NCI-H2227 (cell line): ENCODE measurements around the gene WNT3.
"Not testable (repeated sequence)": the region's sequence is repeated elsewhere in the genome, so short reads cannot be mapped to it uniquely, and the experiment has no call there.

Source experiments
- DNase-seq: peaks from one replicate; lab custom pipeline; 2025; ENCODE audit not compliant: unreplicated experiment; lab: John Stamatoyannopoulos, UW

WNT3 gene

DNA sequence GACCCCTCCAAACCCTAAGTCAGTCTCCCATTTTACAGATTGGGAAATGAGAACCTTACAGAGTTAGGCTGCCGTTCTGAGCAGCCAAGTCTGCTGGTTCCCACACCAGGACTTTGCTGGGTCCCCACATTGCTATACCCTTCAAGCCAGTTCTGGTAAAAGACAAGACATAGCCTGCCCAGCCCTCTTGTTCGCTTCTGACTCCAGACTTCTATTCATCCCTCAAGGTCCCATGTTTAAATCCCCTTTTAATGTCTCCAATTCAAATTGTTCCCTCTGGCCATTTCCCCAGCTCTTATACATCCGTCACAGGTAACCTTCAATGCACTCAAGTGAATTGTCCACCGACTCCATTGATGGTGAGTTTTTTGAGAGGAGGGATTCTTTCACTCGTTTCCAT is 30.2 kb downstream of the WNT3 start:
- DNase-seq, result no peak

DNA sequence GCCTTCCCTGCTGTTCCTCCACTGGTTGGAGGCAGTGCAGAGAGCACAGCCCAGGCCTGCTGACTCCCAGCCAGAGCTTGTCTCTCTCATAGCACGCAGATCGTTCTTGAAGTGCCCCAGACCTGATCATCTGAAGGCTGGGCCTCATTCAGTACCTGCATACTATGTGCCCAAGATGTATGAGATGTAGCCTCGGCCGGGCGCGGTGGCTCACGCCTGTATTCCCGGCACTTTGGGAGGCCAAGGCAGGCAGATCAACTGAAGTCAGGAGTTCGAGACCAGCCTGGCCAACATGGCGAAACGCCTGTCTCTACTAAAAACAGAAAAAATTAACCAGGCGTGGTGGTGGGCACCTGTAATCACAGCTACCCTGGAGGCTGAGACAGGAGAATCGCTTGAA is 31.0 kb downstream of the WNT3 start:
- no peak for DNase-seq

DNA sequence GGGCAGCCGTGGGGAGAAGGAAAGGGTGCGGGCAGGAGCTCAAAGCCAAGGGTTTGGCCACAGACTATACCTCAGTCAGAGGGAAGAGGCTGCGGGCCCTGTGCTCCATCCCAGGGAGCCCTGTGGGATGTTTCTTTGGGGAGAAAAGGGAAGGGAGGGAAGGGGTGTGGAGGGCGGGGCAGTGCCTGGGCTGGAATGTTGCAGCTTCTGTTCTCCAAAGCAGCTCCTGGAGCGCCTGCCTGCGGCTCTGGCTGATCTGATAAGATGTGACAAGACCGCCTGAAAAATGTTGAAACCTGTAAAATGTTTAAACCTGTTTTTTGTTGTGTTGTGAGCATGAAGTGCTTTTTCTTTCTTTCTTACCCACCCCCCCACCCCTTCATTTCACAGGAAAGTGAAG is 32.8 kb downstream of the WNT3 start:
- no peak for DNase-seq

DNA sequence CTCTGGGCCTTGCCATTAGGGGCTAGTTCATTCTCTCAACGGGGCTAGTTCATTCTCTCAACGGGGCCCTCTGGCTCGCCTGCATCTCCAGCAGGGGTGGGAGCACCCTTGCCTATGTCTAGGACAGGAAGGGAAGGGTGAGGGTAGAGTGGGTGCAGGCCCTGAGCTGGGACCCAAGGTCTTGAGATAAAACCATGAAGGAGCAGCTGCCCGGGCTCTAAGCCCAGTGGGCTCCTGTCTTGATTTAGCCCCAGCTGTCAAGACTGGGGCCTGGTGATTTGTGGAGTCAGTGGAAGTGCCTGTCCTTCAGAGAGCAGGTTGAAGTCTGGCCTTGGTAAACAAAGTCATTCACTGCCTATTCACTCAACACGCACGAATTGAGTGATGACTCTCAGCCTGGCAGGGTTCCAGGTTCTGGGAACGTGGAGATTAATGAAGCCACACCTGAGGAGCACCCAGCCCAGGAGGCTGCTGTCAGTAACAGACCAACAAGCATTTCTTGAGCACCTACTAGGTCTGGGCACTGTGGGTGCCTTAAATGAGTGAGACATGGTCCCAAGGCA is 35.4 kb downstream of the WNT3 start:
- no peak for DNase-seq

DNA sequence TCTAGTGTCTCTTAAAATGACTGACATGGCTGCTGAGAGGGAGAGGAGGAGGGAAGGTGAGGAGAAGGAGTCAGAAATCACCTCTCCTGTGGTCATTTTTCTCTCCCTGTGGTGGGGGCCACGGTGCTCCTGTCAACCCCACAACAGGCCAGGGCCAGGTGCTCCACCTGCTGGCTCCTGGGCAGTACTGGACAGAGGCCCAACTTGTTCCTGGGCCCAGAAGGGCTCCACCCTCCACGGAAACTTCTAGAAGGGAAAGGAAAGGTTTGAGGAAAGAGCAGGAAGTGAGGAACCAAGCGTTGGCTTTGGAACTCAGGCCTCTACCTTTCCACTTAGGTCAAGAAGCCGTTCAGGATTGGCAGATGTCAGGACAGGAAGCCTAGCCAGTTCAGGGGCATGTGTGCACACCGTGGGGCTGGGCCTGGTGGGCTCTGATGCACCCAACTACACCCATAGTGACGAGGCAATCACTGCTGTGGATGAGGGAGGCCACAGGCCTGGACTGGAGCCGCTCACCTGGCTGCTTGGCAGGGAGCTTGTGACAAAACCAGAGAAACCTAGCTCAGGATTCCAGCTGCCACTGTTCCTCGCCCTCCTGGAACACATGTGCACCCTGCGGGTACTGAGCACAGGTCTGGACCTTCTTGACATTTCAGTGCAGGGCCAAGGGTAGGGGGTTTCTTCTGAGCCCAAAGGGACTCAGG is 36.1 kb downstream of the WNT3 start:
- DNase-seq, result peak; percentile 38

DNA sequence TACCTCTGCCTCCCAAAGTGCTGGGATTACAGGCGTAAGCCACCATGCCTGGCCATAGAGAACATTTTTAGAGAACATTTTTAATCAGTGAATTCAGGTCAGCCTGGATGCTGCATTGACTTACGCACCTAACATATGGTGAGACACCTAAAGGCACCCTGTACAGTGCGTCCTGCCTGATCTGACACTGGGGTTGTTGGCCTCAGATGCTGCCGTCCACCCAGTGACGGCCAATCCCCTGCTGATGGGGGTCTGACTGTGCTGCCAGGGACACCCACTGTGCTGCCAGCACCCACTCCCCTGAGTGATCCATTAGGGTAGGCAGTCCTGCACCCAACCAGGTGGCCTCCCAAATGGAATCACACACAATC is 38.5 kb downstream of the WNT3 start:
- no peak for DNase-seq

DNA sequence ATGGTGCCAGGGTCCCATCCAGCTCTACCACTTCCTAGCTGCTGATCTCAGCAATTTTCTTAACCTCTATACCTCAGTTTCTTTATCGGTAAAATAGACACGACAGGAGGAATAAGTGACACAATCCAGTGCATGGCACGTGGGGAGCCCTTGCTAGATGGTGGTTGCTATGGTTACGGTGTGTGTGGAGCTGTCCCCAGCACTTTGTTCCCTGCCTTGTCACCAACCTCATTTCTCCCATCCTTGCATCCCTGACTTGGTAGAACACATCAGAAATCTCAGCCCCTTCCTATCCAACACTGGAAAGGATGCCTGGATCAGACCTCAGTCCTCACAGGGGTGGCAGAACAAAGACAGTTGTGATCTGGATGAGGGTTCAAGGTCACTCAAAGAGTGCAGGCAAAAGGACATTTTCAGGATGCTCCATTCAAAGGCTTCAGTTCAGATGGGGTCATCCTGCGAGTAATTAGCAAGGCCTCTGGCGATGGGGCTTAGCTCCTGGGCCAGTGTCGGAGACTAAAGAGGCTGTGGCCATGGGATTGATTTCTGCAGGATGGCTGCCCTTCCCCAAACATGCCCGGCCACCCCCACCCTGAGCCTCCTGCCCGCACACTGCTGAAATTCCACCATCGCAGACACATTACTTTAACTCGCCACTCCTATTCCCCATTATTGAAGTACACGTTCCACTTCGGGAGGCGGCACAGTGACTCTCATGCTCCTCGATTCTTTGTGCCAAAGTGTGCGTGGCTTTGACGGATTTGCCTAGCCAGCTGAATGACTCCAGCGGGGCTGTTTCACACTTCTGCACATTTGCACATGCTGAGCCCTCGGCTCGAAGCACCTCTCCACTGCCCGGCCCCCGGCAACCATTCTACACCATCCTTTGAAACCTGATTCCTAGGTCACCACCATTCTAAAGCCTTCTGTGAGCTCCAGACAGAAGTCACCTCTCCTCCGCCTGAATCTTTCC is 40.3 kb downstream of the WNT3 start:
- DNase-seq, result peak; percentile 46

DNA sequence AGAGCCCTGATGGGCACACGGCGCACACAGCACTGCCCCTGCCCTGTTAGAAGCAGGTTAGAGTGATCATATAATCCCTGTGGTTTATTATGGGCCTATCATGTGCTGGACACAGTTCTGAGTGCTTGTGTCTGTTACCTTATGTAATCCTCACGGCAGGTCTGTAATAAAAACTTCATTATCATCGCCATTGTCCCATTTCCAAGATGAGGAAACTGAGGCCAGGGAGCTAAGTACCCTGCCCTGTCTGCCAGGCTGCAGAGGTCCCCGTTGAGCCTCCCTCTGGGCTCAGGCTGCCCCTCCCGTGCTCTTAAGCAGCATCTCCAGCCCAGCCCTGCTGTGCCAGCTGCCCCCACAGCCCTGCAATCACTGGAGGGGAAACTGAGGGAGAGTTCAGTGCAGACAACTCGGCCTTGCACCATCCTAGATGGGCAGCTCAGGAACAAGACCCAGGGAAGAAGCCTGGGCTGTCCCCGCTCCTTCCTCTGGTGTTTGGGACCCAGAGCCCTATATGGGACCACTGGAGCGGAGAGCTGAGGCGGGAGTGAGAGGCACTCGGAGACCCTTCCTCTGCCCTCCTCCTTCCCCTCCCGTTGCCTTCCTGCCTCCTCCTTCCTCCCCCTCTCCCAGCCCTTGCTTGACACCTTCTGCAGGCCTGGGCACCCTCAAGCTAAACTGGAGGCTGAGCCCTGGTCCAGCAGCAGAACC is 42.0 kb downstream of the WNT3 start:
- no peak for DNase-seq

DNA sequence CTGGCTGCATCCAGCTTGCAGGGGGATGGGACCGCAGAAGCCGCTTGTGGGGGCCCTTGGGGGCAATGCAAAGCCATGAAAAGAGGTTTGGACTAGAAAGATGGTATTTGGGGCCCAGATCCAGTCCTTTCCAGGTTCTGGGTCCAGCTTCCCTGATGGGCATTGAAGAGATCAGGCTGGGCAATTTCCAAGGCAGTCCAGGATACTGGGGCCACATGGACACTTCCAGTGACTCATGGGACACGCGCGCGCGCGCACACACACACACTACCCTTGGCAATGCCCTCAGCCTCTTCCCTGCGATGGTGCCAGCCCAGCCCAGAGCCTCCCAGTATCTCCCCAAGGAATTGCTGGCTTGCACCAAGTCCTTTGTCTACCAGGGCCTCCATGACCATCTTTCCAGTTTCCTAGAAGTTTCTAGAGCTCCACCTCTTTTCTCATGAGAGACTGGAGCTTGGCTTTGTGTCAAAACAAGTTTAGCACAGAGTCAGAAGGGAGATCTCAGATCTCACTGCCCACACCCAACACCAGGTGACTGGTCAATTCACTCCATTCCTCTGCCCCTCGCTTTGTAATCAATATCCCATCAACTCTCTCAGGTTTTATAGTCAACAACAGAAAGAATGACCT is 44.3 kb downstream of the WNT3 start:
- DNase-seq, result no peak

DNA sequence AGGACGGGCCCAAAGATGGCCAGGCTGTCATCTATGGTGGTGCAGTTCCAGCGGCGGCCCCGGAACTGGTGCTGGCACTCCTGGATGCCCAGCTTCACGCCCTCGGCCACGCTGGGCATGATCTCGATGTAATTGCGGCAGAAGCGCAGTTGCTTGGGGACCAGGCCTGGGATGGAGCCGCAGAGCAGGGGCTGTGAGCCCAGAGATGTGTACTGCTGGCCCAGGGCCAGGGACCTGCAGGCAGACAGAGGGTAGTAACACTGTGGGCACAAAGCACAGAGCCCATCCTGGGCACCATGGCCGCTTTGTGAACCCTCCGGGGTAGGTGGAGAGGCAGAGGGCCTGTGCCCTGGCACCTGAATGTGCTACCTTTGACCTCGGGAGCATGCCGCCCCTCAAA is 44.8 kb downstream of the WNT3 start:
- DNase-seq, result no peak

DNA sequence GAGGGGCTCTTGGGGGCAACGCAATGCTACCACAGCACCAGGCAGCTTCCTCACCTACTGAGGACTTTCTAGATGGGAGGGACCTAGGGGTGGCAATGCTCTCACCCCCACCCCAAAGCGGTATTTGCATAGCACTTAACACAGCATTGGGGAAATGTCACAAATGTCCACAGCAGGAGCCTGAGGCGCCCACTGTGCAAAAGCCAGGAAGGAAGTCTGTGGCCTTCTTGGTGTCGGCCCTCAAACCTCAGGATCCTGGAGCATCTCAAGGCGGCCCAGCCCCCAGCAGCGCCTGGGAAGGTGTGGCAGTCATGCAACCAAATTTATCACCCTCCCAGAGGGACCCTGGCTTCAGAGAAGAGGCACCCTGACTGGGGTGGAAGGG is 45.3 kb downstream of the WNT3 start:
- no peak for DNase-seq

DNA sequence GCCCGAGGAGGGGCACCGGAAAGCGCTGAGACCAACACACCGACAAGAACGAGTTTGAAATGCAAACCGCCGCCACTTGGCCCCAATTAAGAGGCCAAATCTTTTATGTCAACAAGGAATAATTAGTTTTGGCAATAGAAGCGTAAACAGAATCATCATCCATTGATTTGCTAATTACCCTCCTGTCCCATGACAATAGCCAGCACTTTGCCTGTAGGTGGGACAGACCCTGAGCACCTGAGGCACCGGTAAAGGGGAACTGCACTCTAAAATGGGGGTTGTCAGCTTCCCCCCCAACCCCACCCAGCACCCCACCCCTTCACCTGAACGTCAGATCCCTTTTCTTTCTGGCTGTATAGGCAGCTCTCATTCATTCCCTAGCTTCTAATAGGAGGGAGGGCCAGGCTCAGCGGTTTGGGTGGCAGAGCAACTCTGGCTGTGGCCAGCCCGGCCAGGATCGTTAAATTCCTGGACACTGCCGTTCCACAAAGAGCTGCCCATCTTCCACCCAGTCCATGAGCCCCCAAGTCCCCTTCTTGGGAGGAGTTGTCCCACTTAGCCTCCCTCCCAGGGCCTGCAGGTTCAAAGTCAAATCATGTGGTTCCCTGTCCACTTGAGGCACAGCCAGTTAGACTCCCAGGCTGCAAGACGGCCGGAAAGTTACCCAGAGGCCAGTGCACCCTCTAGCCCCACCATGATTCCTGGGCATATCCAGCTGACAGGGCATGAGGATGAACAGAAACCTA is 45.8 kb downstream of the WNT3 start:
- no peak for DNase-seq

DNA sequence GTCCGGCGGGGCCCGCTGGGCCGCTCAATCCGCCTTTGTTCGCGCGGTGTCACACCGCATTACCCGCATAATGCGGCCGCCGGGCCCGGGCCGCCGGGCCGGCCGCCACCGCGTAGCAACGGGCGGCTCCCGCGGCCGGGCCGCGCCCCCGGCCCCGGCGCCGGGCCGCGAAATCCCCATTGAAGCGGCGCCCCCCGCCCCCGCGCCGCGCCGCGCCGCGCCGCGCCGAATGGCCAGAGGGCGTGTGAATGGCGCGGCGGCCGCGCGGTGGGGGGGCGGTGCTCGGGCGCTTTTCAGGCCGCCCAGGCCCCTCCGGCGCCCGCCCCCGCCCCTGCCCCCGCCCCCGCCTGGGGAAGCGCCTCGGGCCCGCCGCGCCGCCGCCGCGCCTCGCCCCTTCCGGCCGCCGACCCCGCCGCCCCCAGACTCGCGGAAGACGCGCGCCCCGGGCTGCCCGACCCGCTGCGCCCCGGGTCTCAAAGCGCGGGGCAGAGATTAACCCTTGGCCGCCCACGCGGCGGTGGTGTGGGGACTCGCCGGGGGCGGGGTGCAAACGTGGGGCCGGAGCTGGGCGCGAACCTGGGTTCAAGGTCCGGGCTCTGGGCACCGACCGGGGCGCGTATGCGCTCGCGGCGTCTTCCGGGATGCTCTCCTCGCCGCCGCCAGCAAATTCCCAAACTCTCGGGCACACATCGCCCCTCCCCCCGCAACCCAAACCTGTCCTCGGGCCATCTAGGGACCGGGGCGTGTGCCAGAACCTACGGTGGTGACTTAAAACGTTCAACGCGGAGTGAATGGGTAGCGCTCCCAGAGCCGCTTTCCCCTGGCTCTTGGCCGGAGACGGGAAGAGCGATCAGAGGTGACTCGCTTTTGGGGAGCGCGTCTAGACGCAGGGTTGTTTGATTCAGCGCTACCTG is 46.7 kb downstream of the WNT3 start:
- DNase-seq, result peak; percentile 69

DNA sequence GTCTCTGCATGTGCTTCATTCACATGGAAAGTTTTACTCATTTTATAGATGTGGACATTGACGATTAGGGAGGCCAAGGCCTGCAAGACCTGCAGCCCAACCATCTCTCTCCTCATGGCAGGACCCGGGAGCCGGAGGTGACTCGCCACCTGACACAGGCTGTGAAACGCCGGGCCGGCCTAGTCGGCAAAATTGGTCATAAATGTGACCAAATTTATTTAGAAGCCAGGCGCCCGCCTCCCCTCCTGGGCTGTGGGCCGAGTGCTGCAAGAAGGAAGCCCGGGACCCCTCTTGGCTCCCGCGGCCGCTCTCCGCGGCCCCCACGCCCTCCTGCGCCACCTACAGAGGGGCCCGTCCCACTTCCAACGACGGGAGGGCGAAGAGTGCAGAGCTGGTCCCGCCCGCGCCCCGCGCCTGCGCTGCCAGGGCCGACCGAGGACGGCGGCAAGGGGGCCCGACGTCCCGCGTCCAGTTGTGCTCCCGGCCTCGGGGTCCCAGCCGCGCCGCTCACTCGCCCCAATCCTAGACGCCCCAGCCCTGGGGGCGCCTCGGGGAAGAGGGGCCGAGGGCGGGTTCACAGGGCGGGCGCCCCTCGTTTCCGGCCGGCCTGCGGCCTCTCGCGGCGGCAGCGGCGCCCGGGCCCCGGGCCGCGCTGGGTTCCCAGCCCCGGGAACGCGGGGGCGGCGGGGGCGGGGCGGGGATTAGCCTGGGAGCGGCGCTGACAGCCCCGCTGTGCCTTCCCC is 47.5 kb downstream of the WNT3 start:
- DNase-seq, result peak; percentile 76

DNA sequence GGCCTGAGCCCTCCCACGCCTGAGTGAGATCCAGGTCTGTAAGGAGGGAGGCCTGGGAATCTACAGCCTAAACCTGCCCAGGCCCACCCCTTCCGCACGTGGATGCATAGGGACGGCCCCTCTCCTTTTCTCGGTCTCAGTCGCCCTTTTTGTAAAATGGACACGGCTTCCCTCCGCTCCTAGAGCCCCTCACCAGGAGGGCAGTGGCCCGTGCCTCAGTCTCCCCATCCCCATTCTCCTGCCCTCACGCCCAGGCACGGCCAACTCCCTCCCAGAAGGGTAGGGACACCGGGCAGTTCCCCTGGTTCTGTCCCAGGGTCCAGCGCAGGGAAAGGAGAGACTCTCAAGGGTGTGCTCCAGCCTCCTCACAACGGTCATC is 48.1 kb downstream of the WNT3 start:
- no peak for DNase-seq

DNA sequence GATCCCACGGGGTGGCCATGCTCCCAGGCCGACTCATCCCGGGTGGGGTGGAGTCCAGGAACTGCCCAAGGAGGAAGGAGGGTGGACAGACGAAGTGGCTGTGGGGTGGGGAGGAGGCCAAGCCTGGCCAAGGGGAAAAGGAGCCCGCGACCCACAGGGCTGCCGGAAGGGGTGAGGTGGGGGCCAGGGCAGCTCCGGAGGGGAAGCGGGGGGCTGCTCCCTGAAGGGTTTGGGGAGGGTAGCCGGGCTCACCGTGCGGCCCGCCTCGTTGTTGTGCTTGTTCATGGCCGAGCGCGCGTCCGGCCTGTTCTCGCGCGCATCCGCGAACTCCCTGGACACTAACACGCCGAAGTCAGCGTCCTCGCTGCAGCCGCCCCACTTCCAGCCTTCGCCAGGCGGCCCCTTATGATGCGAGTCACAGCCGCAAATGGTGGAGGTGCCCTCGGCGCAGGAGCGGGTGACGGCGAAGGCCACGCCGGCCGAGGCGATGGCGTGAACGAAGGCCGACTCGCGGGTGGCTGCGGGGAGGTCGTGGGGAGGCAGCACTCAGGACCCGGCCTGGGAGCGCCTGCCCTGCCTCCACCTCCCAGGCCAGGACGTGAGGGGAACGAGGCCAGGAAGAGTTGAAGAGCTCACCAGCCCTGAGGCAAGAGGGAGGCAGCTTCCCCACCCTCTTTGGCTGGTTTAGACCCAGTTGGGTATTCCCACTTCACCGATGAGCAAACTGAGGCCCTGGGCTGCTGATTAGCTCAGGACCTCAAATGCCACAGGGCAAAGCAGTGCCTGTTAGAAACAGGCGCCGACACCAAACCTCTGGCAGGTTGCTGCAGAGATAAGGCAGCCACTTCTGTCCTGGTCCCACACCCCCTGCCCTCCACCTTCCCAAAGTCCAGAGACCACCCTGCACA is 48.7 kb downstream of the WNT3 start:
- no peak for DNase-seq

DNA sequence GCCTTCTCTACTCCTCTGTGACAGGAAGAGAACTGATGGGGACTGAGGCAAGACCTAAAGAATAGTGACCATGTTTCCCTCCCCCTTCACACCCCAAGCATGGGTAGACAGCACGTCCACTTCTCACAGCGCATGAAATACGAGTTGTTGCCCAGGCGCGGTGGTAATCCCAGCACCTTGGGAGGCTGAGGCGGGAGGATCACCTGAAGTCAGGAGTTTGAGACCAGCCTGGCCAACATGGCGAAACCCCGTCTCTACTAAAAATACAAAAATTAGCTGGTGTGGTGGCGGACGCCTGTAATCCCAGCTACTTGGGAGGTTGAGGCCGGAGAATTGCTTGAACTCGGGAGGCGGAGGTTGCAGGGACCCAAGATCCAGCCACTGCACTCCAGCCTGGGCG is 49.6 kb downstream of the WNT3 start:
- not testable (repeated sequence) for DNase-seq

DNA sequence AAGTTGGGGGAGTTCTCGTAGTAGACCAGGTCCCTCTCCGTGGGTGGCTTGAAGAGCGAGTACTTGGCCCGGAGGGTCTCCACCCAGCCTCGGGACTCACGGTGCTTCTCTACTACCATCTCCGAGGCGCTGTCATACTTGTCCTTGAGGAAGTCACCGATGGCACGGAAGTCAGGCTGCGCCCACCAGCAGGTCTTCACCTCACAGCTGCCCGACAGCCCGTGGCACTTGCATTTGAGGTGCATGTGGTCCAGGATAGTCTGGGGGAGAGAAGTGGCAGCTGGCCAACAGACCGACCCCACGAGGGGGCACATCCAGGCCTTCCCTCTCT is 50.0 kb downstream of the WNT3 start:
- DNase-seq, result no peak
